Effector memory CD4-positive, alpha-beta T cell (primary cell): ENCODE data around the gene CPNE2.

Experiments used
- DNase-seq, 3 donors: peaks; one replicate each; pipeline ENCODE4 v3.0.0-alpha.2; 2020
- H3K27ac ChIP-seq: 2 replicates; pipeline ENCODE4 v1.7.0; 2013; ENCODE audit warnings: mild to moderate bottlenecking, low read length, moderate library complexity; ENCODE audit not compliant: insufficient read depth, poor library complexity, severe bottlenecking
- H3K27me3 ChIP-seq: replicated peaks from 2 replicates; pipeline ENCODE4 v1.7.0; 2013; ENCODE audit warnings: mild to moderate bottlenecking, low read length; ENCODE audit not compliant: insufficient read depth, control insufficient read depth, poor library complexity, severe bottlenecking
- H3K36me3 ChIP-seq: 2 replicates; pipeline ENCODE4 v1.7.0; 2013; ENCODE audit warnings: mild to moderate bottlenecking, low read length, moderate library complexity; ENCODE audit not compliant: control insufficient read depth, insufficient read depth
- H3K4me1 ChIP-seq: 2 replicates; pipeline ENCODE4 v1.7.0; 2013; ENCODE audit warnings: low read length, mild to moderate bottlenecking; ENCODE audit not compliant: control insufficient read depth, insufficient read depth, poor library complexity, severe bottlenecking
- H3K4me3 ChIP-seq: 2 replicates; pipeline ENCODE4 v1.7.0; 2013; ENCODE audit warnings: low read length, low read depth, mild to moderate bottlenecking; ENCODE audit not compliant: insufficient read depth, poor library complexity, severe bottlenecking
- H3K9me3 ChIP-seq: 2 replicates; pipeline ENCODE4 v1.7.0; 2013; ENCODE audit warnings: mild to moderate bottlenecking, low read length, moderate library complexity; ENCODE audit not compliant: control insufficient read depth

CPNE2 gene

DNA sequence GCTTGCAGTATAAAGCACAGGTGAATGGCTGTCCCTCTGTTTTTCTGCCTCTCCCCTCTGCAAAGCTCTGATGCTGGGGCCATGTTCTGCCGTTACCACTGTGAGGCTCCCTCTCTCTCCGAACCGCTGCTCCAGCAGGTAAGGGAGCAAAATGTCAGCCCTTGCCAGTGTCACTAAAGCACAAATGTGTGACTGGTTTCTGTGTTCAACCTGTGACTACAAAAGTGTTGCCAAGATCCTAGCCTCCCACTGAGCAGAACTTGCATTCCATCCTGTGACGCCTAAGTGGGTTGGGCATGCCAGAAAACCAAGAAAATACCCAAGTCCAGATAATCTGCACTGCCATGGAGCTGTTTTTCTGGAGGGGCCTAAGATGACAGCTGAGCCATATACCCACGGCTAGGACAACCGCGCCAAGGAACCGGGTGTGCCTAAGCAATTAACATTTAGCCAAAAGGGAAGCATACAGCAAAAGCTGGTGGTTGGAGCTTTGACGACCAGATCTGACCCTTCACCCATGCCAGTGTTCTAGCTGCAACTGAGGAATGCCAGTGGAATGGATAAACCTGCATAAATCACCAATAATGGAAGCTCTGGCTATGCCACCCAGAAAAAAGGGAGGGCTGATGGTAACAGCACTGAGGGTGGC lies 58.4 kb downstream of the CPNE2 start:
- Histone ChIP-seq H3K4me1 (no peaks in the 10 kb centered on the region), H3K27me3 (no peaks in the 10 kb centered on the region), H3K9me3 (no peaks in the 10 kb centered on the region), H3K36me3 (peaks cover 31% of the 10 kb centered on the region), H3K4me3 (no peak overlapping the region), H3K27ac (no peak overlapping the region)
- no peak for DNase-seq

GRCh38 chr16:57151369-57151768 lies 59.0 kb downstream of the CPNE2 start:
- Histone ChIP-seq H3K4me1 (no peaks in the 10 kb centered on the region), H3K36me3 (peaks cover 31% of the 10 kb centered on the region)
- DNase-seq, result no peak

DNA sequence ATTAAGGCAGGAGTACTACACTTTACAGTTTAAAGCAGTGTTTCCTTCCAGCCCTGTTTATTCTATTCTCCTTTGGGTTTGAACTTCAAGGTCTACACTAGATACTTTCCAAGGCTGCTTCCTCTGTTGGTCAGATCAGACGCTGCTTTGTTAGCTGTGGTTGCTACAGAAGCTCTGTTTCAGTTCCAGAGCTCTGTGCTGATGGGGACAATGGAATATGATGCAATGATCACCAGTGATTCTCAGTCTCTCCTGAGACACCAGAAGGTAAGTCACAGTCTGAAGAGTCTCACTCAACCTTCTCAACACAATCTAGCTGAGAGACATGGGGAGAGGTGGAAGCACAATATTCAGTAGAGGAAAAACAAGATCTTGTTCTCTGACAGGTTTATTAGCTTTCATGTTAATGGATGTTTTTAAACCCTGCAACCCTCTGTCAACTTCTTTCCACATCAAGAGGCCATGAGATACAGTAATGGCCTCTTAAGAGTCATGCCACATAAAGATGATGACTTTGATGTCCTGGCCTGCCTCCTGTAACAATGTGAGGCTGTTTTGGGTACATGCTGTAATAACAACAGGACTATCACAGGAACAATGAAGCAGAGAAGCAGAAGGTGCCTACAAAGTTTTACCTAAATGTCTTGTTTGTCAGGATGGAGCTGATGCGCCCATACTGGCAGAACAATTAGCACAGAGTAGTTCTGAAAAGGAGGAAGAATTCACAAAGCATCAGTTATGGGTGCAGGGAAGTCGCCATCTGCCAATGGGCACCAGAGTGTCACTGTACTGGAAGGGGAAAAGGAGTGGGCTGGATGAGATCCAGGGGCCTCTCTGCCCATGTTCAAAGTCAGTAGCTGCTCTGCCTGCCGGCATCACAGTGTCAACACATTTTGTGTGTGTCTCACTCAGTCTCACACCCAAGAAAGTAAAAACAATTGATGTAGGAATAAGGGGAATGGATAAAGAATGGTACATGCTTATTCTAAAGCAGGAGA lies 60.0 kb downstream of the CPNE2 start:
- DNase-seq, result no peak
- Histone ChIP-seq H3K4me3 (no peak overlapping the region), H3K9me3 (no peaks in the 10 kb centered on the region), H3K36me3 (peaks cover 31% of the 10 kb centered on the region), H3K27me3 (no peaks in the 10 kb centered on the region), H3K27ac (no peak overlapping the region), H3K4me1 (no peaks in the 10 kb centered on the region)

More at GRCh38 chr16:57151369-57151768, 59.0 kb downstream of the CPNE2 start:
- Histone ChIP-seq H3K27ac (no peak overlapping the region), H3K9me3 (no peaks in the 10 kb centered on the region), H3K27me3 (no peaks in the 10 kb centered on the region), H3K4me3 (no peak overlapping the region)

DNA sequence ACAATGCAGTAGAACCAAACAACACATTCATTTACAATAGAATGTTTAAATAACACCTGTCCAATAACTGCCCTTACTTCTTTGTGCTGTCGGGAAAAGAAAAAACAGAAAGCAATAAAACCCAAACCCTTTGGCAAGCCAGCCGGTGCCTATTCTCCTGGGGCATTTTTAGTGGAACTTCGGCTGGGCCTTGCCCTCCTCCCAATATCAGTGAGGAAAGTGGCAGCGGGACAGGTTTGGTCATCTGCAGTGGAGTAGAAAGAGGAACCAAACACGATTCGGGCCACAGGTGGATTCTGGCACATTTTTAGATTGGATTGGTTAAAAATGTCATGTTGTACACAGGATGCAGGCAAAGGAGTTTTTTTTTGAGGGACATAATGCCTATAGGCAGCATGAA lies 61.5 kb downstream of the CPNE2 start:
- Histone ChIP-seq H3K9me3 (no peaks in the 10 kb centered on the region), H3K4me3 (no peak overlapping the region), H3K27me3 (no peaks in the 10 kb centered on the region), H3K4me1 (no peaks in the 10 kb centered on the region), H3K36me3 (peaks cover 37% of the 10 kb centered on the region), H3K27ac (no peak overlapping the region)
- no peak for DNase-seq

DNA sequence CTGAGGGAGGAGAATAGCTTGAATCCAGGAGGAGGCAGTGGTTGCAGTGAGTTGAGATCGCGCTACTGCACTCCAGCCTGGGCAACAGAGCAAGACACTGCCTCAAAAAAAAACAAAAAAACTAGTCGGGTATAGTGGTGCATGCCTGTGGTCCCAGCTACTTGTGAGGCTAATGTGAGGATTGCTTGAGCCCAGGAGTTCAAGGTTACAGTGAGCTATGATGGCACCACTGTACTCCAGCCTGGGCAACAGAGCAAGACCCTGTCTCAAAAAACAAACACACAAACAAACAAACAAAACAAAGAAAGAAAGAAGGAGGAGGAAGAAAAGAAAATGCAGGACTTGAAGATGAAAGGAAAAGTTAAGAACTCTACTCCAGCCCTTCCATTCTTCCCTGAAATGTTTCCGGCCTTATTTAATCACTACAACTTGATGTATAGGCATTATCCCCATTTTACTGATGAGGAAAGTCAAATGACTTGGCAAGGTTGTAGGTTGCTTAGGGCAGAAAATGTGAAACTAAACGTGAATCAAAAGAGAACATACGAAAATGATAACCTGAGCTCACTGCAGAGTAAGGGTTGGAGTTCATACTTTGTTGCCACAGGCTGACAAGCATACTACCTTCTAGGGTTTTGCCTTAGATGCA lies 63.4 kb downstream of the CPNE2 start:
- Histone ChIP-seq H3K27ac (no peak overlapping the region), H3K36me3 (peaks cover 38% of the 10 kb centered on the region), H3K27me3 (no peaks in the 10 kb centered on the region), H3K4me1 (no peaks in the 10 kb centered on the region), H3K9me3 (no peaks in the 10 kb centered on the region), H3K4me3 (no peak overlapping the region)
- DNase-seq, result no peak

DNA sequence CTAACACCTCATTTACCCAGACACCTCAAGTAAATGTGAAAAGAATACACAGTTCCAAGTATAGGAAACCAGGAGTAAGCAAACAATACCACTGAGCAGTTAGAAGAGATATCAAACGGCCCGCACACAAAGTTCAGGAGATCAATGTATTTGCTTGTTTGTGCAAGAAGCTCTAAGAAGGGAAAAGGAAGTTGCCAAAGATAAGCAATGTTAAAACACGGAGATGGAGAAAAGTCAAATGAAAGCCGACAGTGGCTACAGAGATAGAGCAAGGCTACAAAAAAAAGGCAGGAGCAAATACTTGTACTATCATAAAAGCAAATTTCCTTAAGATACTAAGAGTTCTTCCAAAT lies 63.9 kb downstream of the CPNE2 start:
- no peaks in the 10 kb centered on the region for H3K27me3 ChIP-seq
- peaks cover 38% of the 10 kb centered on the region for H3K36me3 ChIP-seq
- no peaks in the 10 kb centered on the region for H3K4me1 ChIP-seq
- H3K4me3 ChIP-seq, result no peak overlapping the region
- no peak for DNase-seq
- H3K27ac ChIP-seq, result no peak overlapping the region
- H3K9me3 ChIP-seq, result no peaks in the 10 kb centered on the region

DNA sequence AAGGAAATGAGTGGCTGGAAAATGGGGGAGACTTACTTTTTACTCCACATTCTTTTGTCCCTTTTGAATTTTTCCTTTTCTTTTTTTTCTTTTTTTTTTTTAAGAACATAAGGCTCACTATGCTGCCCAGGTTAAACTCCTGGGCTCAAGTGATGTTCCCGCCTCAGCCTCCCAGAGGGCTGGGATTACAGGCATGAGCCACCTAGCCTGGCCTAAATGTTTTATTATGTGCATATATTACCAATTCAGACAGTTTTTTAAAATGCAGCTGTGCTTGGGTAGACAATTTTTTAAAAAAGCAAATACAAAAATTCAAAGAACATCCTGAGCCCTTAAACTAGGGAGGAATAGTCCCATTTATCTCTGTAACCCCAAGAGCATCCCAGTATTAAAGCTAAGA lies 65.2 kb downstream of the CPNE2 start:
- Histone ChIP-seq H3K9me3 (no peaks in the 10 kb centered on the region), H3K4me1 (no peaks in the 10 kb centered on the region), H3K4me3 (no peak overlapping the region), H3K27ac (no peak overlapping the region), H3K36me3 (peaks cover 45% of the 10 kb centered on the region), H3K27me3 (no peaks in the 10 kb centered on the region)
- no peak for DNase-seq

DNA sequence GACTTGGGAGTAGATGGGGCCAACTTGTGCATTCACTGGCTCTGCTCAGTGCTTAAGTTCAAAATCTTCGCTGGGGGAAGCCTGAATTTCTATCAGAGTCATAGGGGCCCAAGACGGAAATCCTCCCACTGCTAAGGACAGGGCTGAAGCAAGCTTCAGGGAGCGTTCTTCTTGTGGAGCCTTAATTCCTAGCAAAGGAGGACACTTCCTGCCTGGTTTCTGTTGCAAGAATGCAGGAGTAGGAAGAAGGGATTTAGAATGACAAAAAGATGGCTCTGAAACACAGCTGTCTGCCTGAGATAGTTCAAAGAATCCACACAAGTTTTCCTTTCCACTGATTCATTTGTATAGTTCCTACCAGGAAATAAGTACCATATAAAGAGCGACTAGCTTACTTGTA lies 67.1 kb downstream of the CPNE2 start:
- DNase-seq, result no peak
- H3K27ac ChIP-seq, result no peak overlapping the region

DNA sequence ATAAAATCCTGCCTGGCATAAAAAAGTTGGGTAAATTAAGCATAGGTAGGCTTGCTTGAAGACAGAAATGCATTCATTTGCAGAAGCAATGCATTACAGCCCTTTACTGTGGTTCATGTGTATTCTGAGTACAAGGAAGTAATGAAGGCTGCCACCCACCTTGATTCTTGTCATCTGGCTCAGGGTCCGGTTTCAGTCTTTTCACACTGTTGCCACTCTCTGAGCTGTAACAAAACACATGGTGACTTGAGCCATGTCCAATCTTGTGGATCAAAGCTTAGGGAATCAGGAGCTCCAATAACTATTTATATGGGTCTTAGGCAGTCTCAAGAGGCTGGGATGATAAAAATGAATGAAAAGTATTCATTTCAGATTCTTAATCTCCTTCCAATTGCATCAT lies 71.5 kb downstream of the CPNE2 start:
- Histone ChIP-seq H3K36me3 (peaks cover 44% of the 10 kb centered on the region), H3K9me3 (no peaks in the 10 kb centered on the region), H3K4me3 (no peak overlapping the region), H3K4me1 (no peaks in the 10 kb centered on the region), H3K27ac (no peak overlapping the region), H3K27me3 (no peaks in the 10 kb centered on the region)
- no peak for DNase-seq

More for the DNA sequence above, 67.1 kb downstream of the CPNE2 start:
- no peaks in the 10 kb centered on the region for H3K4me1 ChIP-seq
- H3K27me3 ChIP-seq, result no peaks in the 10 kb centered on the region
- H3K36me3 ChIP-seq, result peaks cover 43% of the 10 kb centered on the region
- no peak overlapping the region for H3K4me3 ChIP-seq
- no peaks in the 10 kb centered on the region for H3K9me3 ChIP-seq

DNA sequence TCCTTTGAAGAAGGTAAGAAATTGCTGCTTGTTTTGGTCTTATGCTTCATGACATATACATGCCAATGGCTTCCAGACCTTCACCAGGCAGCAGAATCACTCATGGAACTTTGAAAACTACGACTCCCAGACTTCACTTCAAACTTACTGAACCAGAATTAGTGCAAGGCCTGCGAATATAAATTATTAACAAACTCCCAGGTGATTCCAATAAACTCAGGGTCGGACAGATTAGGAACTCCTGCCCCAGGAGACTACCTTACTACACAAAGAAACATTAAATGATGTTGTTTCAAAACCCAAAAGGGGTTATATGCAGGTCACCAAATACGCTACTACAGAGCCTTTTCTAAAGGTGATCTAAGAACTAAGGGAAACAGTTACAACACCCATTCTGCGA lies 73.1 kb downstream of the CPNE2 start:
- Histone ChIP-seq H3K27ac (no peak overlapping the region), H3K4me1 (no peaks in the 10 kb centered on the region), H3K4me3 (no peak overlapping the region), H3K36me3 (peaks cover 53% of the 10 kb centered on the region), H3K27me3 (no peaks in the 10 kb centered on the region), H3K9me3 (no peaks in the 10 kb centered on the region)
- DNase-seq, result no peak
